Measurements from ENCODE around the gene SMARCC1. TPM values are rescaled to one million over a fixed set of nuclear protein-coding genes. Genes with fewer than 3 reads are reported as not detected.

The SMARCC1 gene
- polyA plus RNA-seq, 2 of the 4 experiments (the other 2 are of a cell fraction): 27.1 to 27.5 TPM

- no peak overlapping the region for H3K4me2 ChIP-seq
- DNase-seq (ENCODE audit: low read depth in 1 of 2, low spot score in 1 of 2) (no peak), FAIRE-seq (no peak), ATAC-seq (no peak)
- no peaks in the 10 kb centered on the region for H3K9me3 ChIP-seq
- ChIA-PET CTCF (interaction anchor here (0.6 kb wide), 1 partner anchor 281 kb away, joined by 3 read pairs; no protein-coding TSS in a partner anchor), POLR2A (no interaction called here)
- H3K4me3 ChIP-seq: no peak overlapping the region
- no peak for TF ChIP-seq HOXB13 (CRISPR knock-in tag; IDR thresholded peaks at IDR 0.05; ENCODE audit: low read depth)
- TF ChIP-seq, protein P1, sequence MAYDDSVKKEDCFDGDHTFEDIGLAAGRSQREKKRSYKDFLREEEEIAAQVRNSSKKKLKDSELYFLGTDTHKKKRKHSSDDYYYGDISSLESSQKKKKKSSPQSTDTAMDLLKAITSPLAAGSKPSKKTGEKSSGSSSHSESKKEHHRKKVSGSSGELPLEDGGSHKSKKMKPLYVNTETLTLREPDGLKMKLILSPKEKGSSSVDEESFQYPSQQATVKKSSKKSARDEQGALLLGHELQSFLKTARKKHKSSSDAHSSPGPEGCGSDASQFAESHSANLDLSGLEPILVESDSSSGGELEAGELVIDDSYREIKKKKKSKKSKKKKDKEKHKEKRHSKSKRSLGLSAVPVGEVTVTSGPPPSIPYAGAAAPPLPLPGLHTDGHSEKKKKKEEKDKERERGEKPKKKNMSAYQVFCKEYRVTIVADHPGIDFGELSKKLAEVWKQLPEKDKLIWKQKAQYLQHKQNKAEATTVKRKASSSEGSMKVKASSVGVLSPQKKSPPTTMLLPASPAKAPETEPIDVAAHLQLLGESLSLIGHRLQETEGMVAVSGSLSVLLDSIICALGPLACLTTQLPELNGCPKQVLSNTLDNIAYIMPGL (CRISPR knock-in tag; IDR thresholded peaks at IDR 0.05; ENCODE audit: borderline replicate concordance): no peak
- 94% methylated on average over 5 of the region's 5 CpGs for WGBS (ENCODE audit: missing lambda C conversion rate)
- H3K27ac ChIP-seq: no peak overlapping the region
- H3K4me1 ChIP-seq: no peaks in the 10 kb centered on the region
Measured at GRCh38 chr3:47606165-47606564, 175.5 kb downstream of the SMARCC1 start.

DNA sequence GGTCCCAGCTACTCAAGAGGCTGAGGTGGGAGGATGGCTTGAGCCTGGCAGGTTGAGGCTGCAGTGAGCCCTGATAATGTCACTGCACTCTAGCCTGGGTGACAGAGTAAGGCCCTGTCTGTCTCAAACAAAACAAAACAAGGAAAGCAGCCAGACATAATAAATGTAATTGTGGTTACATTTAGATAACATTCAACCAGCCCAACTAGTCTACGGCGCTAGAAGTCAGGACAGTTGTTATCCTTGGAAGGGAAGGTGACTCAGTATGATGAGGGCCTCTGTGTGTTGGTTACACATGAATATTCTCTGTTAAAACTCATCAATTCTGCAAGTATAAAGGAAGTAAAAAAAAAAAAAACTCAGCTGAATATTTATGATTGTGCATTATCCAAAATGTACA is 176.0 kb downstream of the SMARCC1 start:
- WGBS (ENCODE audit: missing lambda C conversion rate): 48% methylated on average over 2 of the region's 2 CpGs
- no peak overlapping the region for H3K4me2 ChIP-seq
- POLR2A ChIA-PET: no interaction called here

DNA sequence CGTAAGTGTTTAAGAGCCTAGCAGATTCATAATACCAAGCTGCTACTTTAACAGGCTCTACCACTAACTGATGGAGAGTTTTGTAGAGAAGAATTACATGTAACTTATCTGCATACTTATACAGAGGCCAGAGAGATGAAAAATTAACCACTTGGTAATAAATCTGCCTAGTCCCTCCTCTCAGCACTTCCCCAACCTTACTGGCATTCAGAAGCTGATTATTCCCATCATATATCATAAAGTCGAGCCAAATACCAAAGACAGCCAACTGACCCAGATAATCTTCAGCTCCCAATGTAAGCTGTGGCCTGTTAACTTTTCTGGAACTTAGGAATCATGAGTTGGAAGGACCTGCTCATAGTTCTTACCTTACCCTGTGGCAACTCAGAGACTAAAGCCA is 177.5 kb downstream of the SMARCC1 start:
- ChIA-PET POLR2A (no interaction called here), CTCF (no interaction called here)
- H3K4me1 ChIP-seq: no peaks in the 10 kb centered on the region
- ATAC-seq (no peak), DNase-seq (ENCODE audit: low read depth in 1 of 2, low spot score in 1 of 2) (no peak), FAIRE-seq (no peak)
- TF ChIP-seq KDM5A (IDR thresholded peaks at IDR 0.05) (no peak), CHD2 (IDR thresholded peaks at IDR 0.05; ENCODE audit: low read length, partially characterized antibody) (no peak), CEBPB (IDR thresholded peaks at IDR 0.05) (no peak), JUNB (IDR thresholded peaks at IDR 0.05) (no peak), TP53 (CRISPR knock-in tag; IDR thresholded peaks at IDR 0.05) (no peak), POLR2A (IDR thresholded peaks at IDR 0.05; ENCODE audit: low read length) (no peak), SMC3 (IDR thresholded peaks at IDR 0.05) (no peak), PHF8 (IDR thresholded peaks at IDR 0.05; ENCODE audit: borderline replicate concordance, low read depth) (no peak), RARB (CRISPR knock-in tag; IDR thresholded peaks at IDR 0.05) (no peak), FOXS1 (CRISPR knock-in tag; IDR thresholded peaks at IDR 0.05) (no peak), TFCP2L1 (CRISPR knock-in tag; IDR thresholded peaks at IDR 0.05) (no peak), MAX (IDR thresholded peaks at IDR 0.05) (no peak)
- WGBS (ENCODE audit: missing lambda C conversion rate): 91% methylated on average over 2 of the region's 2 CpGs
- no peaks in the 10 kb centered on the region for H3K9me3 ChIP-seq
- no peak overlapping the region for H3K27ac ChIP-seq
- H3K4me3 ChIP-seq: no peak overlapping the region
- no peak overlapping the region for H3K4me2 ChIP-seq

More for the DNA sequence above, 176.0 kb downstream of the SMARCC1 start:
- no peak overlapping the region for H3K27ac ChIP-seq
- no peaks in the 10 kb centered on the region for H3K9me3 ChIP-seq
- ATAC-seq: no peak
- CTCF ChIA-PET: interaction anchor here (0.6 kb wide), 1 partner anchor 281 kb away, joined by 3 read pairs; no protein-coding TSS in a partner anchor
- DNase-seq (ENCODE audit: low read depth in 1 of 2, low spot score in 1 of 2): no peak
- H3K4me3 ChIP-seq: no peak overlapping the region
- H3K4me1 ChIP-seq: no peaks in the 10 kb centered on the region
- no peak for TF ChIP-seq MYC (IDR thresholded peaks at IDR 0.05; ENCODE audit: borderline replicate concordance, low read length)
- no peak for TF ChIP-seq CBX2 (IDR thresholded peaks at IDR 0.05; ENCODE audit: borderline replicate concordance, low read depth)
- no peak for FAIRE-seq

- H3K4me1 ChIP-seq: no peaks in the 10 kb centered on the region
- no peak overlapping the region for H3K4me3 ChIP-seq
- H3K9me3 ChIP-seq: no peaks in the 10 kb centered on the region
- FAIRE-seq (no peak), DNase-seq (ENCODE audit: low read depth in 1 of 2, low spot score in 1 of 2) (no peak), ATAC-seq (no peak)
- H3K4me2 ChIP-seq: no peak overlapping the region
- POLR2A ChIA-PET: no interaction called here
- CTCF ChIA-PET: no interaction called here
- no peak overlapping the region for H3K27ac ChIP-seq
- TF ChIP-seq PHF8 (IDR thresholded peaks at IDR 0.05; ENCODE audit: borderline replicate concordance, low read depth) (no peak), HOXB5 (CRISPR knock-in tag; IDR thresholded peaks at IDR 0.05) (no peak), ZNF302 (CRISPR knock-in tag; IDR thresholded peaks at IDR 0.05) (no peak), EP300 (IDR thresholded peaks at IDR 0.05) (no peak), SREBF2 (IDR thresholded peaks at IDR 0.05) (no peak), JUN (IDR thresholded peaks at IDR 0.05) (no peak), RAD21 (conservative IDR thresholded peaks at IDR 0.05 in 1 of 2, IDR thresholded peaks at IDR 0.05 in 1 of 2) (no peak), CHD2 (IDR thresholded peaks at IDR 0.05; ENCODE audit: low read length, partially characterized antibody) (no peak), POLR2AphosphoS2 (conservative IDR thresholded peaks at IDR 0.05; ENCODE audit: low read length) (no peak), ESRRA (IDR thresholded peaks at IDR 0.05; ENCODE audit: borderline replicate concordance, low read length) (no peak), NFE2L2 (conservative IDR thresholded peaks at IDR 0.05; ENCODE audit: low read length) (no peak)
- TF ChIP-seq, protein P2, sequence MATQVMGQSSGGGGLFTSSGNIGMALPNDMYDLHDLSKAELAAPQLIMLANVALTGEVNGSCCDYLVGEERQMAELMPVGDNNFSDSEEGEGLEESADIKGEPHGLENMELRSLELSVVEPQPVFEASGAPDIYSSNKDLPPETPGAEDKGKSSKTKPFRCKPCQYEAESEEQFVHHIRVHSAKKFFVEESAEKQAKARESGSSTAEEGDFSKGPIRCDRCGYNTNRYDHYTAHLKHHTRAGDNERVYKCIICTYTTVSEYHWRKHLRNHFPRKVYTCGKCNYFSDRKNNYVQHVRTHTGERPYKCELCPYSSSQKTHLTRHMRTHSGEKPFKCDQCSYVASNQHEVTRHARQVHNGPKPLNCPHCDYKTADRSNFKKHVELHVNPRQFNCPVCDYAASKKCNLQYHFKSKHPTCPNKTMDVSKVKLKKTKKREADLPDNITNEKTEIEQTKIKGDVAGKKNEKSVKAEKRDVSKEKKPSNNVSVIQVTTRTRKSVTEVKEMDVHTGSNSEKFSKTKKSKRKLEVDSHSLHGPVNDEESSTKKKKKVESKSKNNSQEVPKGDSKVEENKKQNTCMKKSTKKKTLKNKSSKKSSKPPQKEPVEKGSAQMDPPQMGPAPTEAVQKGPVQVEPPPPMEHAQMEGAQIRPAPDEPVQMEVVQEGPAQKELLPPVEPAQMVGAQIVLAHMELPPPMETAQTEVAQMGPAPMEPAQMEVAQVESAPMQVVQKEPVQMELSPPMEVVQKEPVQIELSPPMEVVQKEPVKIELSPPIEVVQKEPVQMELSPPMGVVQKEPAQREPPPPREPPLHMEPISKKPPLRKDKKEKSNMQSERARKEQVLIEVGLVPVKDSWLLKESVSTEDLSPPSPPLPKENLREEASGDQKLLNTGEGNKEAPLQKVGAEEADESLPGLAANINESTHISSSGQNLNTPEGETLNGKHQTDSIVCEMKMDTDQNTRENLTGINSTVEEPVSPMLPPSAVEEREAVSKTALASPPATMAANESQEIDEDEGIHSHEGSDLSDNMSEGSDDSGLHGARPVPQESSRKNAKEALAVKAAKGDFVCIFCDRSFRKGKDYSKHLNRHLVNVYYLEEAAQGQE (IDR thresholded peaks at IDR 0.05): no peak
Measured at GRCh38 chr3:47603332-47603731, 178.4 kb downstream of the SMARCC1 start.

Measured in A549 (cell line).